ENCODE measurements around the gene ABLIM1.

Gene ABLIM1

GRCh38 chr10:114552050-114552449 is 106.0 kb downstream of the ABLIM1 start:
- Histone ChIP-seq H3K9ac (ENCODE audit: low read depth in 1 of 2, low read length in 2 of 2) (no peak overlapping the region), H3K27ac (ENCODE audit: low read depth, low read length) (no peak overlapping the region), H3K4me3 (ENCODE audit: low read depth in 1 of 2, low read length in 2 of 2) (no peak overlapping the region), H3K4me1 (ENCODE audit: control insufficient read depth in 1 of 2, insufficient read depth in 2 of 2, low read length in 2 of 2) (peaks cover 8 to 20% of the 10 kb centered on the region in 2 donors), H3K36me3 (ENCODE audit: control insufficient read depth in 1 of 2, insufficient read depth in 2 of 2, low read length in 2 of 2) (no peaks in the 10 kb centered on the region), H3K27me3 (ENCODE audit: control insufficient read depth in 1 of 2, insufficient read depth in 2 of 2, low read length in 2 of 2) (no peaks in the 10 kb centered on the region), H3K9me3 (ENCODE audit: control insufficient read depth in 1 of 2, low read length in 2 of 2) (no peaks in the 10 kb centered on the region)

- H3K4me1 ChIP-seq (ENCODE audit: control insufficient read depth in 1 of 2, insufficient read depth in 2 of 2, low read length in 2 of 2) = peaks cover 8 to 20% of the 10 kb centered on the region in 2 donors
- H3K36me3 ChIP-seq (ENCODE audit: control insufficient read depth in 1 of 2, insufficient read depth in 2 of 2, low read length in 2 of 2) = no peaks in the 10 kb centered on the region
- peak overlapping the region; percentile 13 to 20 for H3K4me3 ChIP-seq (ENCODE audit: low read depth in 1 of 2, low read length in 2 of 2)
- no peaks in the 10 kb centered on the region for H3K27me3 ChIP-seq (ENCODE audit: control insufficient read depth in 1 of 2, insufficient read depth in 2 of 2, low read length in 2 of 2)
- no peak overlapping the region for H3K9ac ChIP-seq (ENCODE audit: low read depth in 1 of 2, low read length in 2 of 2)
- H3K27ac ChIP-seq (ENCODE audit: low read depth, low read length) = no peak overlapping the region
- H3K9me3 ChIP-seq (ENCODE audit: control insufficient read depth in 1 of 2, low read length in 2 of 2) = no peaks in the 10 kb centered on the region
These were observed 106.5 kb downstream of the ABLIM1 start for GRCh38 chr10:114551636-114551972.

DNA sequence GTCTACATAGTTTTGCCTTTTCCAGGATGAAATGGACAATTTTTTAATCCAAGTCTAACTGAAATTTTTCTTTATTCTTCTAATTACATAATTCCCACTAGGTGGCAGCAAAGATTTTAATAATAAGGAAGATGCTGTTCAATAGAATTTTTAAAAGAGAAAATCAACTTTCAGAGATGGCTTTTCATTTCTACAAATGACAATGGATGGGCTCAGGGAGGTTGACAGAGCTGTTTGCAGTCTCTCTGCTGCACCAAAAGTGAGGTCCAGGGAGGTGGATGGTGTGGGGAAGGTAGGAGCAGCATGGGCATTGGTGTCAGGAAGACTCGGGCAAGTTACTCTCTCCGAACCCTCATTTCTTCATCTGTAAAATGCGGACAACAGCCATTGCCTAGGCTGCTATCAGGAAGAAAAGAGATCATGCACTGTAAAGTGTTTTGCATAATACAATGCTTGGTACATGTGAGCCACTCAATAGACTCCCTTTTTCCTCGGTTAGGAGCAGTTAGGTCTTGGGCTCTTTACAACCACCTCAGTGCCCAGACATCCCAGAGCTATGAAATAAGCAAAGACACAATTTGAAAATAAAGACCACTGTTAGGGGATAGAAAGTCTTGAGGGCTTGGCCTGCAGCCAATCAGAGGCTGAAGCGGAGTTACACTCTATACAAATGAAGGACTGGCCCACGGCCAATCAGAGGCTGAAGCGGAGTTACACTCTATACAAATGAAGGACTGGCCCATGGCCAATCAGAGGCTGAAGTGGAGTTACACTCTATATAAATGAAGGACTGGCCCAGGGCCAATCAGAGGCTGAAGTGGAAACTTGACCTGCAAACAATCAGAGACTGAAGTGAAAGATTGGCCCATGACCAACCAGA is 107.1 kb downstream of the ABLIM1 start:
- H3K36me3 ChIP-seq (ENCODE audit: control insufficient read depth in 1 of 2, insufficient read depth in 2 of 2, low read length in 2 of 2) = no peaks in the 10 kb centered on the region
- H3K27ac ChIP-seq (ENCODE audit: low read depth, low read length) = no peak overlapping the region
- peaks cover 8 to 20% of the 10 kb centered on the region in 2 donors for H3K4me1 ChIP-seq (ENCODE audit: control insufficient read depth in 1 of 2, insufficient read depth in 2 of 2, low read length in 2 of 2)
- H3K27me3 ChIP-seq (ENCODE audit: control insufficient read depth in 1 of 2, insufficient read depth in 2 of 2, low read length in 2 of 2) = no peaks in the 10 kb centered on the region
- H3K9me3 ChIP-seq (ENCODE audit: control insufficient read depth in 1 of 2, low read length in 2 of 2) = no peaks in the 10 kb centered on the region
- H3K4me3 ChIP-seq (ENCODE audit: low read depth in 1 of 2, low read length in 2 of 2) = peak overlapping the region; percentile 20 to 55
- no peak overlapping the region for H3K9ac ChIP-seq (ENCODE audit: low read depth in 1 of 2, low read length in 2 of 2)

GRCh38 chr10:114548662-114549061 is 109.4 kb downstream of the ABLIM1 start:
- no peak overlapping the region for H3K4me3 ChIP-seq (ENCODE audit: low read depth in 1 of 2, low read length in 2 of 2)
- peaks cover 20 to 22% of the 10 kb centered on the region in 2 donors for H3K4me1 ChIP-seq (ENCODE audit: control insufficient read depth in 1 of 2, insufficient read depth in 2 of 2, low read length in 2 of 2)
- H3K9ac ChIP-seq (ENCODE audit: low read depth in 1 of 2, low read length in 2 of 2) = no peak overlapping the region
- no peak overlapping the region for H3K27ac ChIP-seq (ENCODE audit: low read depth, low read length)
- H3K27me3 ChIP-seq (ENCODE audit: control insufficient read depth in 1 of 2, insufficient read depth in 2 of 2, low read length in 2 of 2) = no peaks in the 10 kb centered on the region
- no peaks in the 10 kb centered on the region for H3K9me3 ChIP-seq (ENCODE audit: control insufficient read depth in 1 of 2, low read length in 2 of 2)
- H3K36me3 ChIP-seq (ENCODE audit: control insufficient read depth in 1 of 2, insufficient read depth in 2 of 2, low read length in 2 of 2) = no peaks in the 10 kb centered on the region

DNA sequence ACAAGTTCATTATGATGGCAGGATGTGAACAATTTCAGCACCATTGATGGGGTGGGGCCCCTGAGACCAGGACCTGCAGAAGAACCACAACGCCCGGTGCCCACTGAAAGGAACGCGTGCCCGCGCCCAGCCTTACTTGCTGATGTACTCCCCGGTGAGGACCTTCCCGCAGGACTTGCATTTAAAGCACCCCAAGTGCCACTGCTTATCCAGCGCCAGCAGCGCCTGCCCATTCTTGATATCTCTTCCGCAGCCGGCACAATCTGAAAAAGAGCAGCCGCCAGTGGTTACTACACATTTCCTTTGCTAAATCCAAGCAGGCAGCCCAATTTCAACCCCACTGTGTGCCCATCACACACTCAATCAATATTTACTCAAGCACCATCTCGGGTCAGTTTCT is 110.6 kb downstream of the ABLIM1 start:
- H3K36me3 ChIP-seq (ENCODE audit: control insufficient read depth in 1 of 2, insufficient read depth in 2 of 2, low read length in 2 of 2) = no peaks in the 10 kb centered on the region
- H3K27ac ChIP-seq (ENCODE audit: low read depth, low read length) = peak overlapping the region; percentile 30
- H3K9ac ChIP-seq (ENCODE audit: low read depth in 1 of 2, low read length in 2 of 2) = no peak overlapping the region
- H3K4me1 ChIP-seq (ENCODE audit: control insufficient read depth in 1 of 2, insufficient read depth in 2 of 2, low read length in 2 of 2) = peaks cover 20 to 24% of the 10 kb centered on the region in 2 donors
- no peaks in the 10 kb centered on the region for H3K9me3 ChIP-seq (ENCODE audit: control insufficient read depth in 1 of 2, low read length in 2 of 2)
- peak overlapping the region in 1 of 2 donors; percentile 19 for H3K4me3 ChIP-seq (ENCODE audit: low read depth in 1 of 2, low read length in 2 of 2)
- H3K27me3 ChIP-seq (ENCODE audit: control insufficient read depth in 1 of 2, insufficient read depth in 2 of 2, low read length in 2 of 2) = no peaks in the 10 kb centered on the region

DNA sequence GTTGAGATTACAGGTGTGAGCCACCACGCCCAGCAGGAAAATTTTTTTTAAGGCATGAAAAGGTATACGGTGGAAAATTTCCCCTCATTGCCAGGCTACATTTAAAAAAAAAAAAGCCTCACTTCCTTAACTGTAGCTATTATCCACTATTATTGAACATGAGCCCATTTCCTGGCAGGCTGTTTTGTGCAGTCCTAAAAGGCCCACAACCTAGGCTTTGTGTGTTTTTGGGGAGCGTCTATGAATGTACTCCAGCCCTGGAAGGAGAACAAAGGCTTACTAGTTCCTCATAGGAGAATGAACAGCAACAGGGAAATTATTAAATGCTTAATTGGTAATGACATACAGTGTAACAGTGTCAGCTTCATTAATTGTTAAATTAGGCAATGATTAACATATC is 111.0 kb downstream of the ABLIM1 start:
- Histone ChIP-seq H3K27me3 (ENCODE audit: control insufficient read depth in 1 of 2, insufficient read depth in 2 of 2, low read length in 2 of 2) (no peaks in the 10 kb centered on the region), H3K9ac (ENCODE audit: low read depth in 1 of 2, low read length in 2 of 2) (no peak overlapping the region)

DNA sequence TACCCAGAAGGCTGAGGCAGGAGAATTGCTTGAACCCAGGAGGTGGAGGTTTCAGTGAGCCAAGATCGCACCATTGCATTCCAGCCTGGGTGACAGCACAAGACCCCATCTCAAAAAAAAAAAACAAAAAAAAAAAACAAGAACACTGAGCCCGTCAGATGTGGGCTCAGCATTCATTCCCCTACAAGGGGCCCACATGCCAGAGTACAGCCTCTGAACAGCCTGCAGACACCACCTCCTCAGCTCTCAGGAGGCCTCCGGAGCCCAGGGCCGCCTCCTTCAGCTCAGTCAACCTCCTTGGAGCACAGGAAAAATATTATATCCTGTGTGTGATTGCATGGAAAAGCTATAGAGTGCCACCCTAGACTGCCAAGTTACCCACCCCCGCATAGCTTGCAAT is 112.3 kb downstream of the ABLIM1 start:
- H3K27ac ChIP-seq (ENCODE audit: low read depth, low read length) = no peak overlapping the region
- H3K36me3 ChIP-seq (ENCODE audit: control insufficient read depth in 1 of 2, insufficient read depth in 2 of 2, low read length in 2 of 2) = no peaks in the 10 kb centered on the region
- no peak overlapping the region for H3K4me3 ChIP-seq (ENCODE audit: low read depth in 1 of 2, low read length in 2 of 2)
- no peaks in the 10 kb centered on the region for H3K27me3 ChIP-seq (ENCODE audit: control insufficient read depth in 1 of 2, insufficient read depth in 2 of 2, low read length in 2 of 2)
- peaks cover 17 to 26% of the 10 kb centered on the region in 2 donors for H3K4me1 ChIP-seq (ENCODE audit: control insufficient read depth in 1 of 2, insufficient read depth in 2 of 2, low read length in 2 of 2)
- no peak overlapping the region for H3K9ac ChIP-seq (ENCODE audit: low read depth in 1 of 2, low read length in 2 of 2)
- H3K9me3 ChIP-seq (ENCODE audit: control insufficient read depth in 1 of 2, low read length in 2 of 2) = no peaks in the 10 kb centered on the region

More for the DNA sequence above, 111.0 kb downstream of the ABLIM1 start:
- Histone ChIP-seq H3K36me3 (ENCODE audit: control insufficient read depth in 1 of 2, insufficient read depth in 2 of 2, low read length in 2 of 2) (no peaks in the 10 kb centered on the region), H3K27ac (ENCODE audit: low read depth, low read length) (peak overlapping the region; percentile 30), H3K9me3 (ENCODE audit: control insufficient read depth in 1 of 2, low read length in 2 of 2) (no peaks in the 10 kb centered on the region), H3K4me1 (ENCODE audit: control insufficient read depth in 1 of 2, insufficient read depth in 2 of 2, low read length in 2 of 2) (peaks cover 19 to 24% of the 10 kb centered on the region in 2 donors), H3K4me3 (ENCODE audit: low read depth in 1 of 2, low read length in 2 of 2) (peak overlapping the region in 1 of 2 donors; percentile 19)

GRCh38 chr10:114545071-114545470 is 113.0 kb downstream of the ABLIM1 start:
- Histone ChIP-seq H3K27me3 (ENCODE audit: control insufficient read depth in 1 of 2, insufficient read depth in 2 of 2, low read length in 2 of 2) (no peaks in the 10 kb centered on the region), H3K9ac (ENCODE audit: low read depth in 1 of 2, low read length in 2 of 2) (no peak overlapping the region), H3K4me1 (ENCODE audit: control insufficient read depth in 1 of 2, insufficient read depth in 2 of 2, low read length in 2 of 2) (peaks cover 21 to 26% of the 10 kb centered on the region in 2 donors), H3K27ac (ENCODE audit: low read depth, low read length) (no peak overlapping the region), H3K9me3 (ENCODE audit: control insufficient read depth in 1 of 2, low read length in 2 of 2) (no peaks in the 10 kb centered on the region), H3K4me3 (ENCODE audit: low read depth in 1 of 2, low read length in 2 of 2) (no peak overlapping the region), H3K36me3 (ENCODE audit: control insufficient read depth in 1 of 2, insufficient read depth in 2 of 2, low read length in 2 of 2) (no peaks in the 10 kb centered on the region)

DNA sequence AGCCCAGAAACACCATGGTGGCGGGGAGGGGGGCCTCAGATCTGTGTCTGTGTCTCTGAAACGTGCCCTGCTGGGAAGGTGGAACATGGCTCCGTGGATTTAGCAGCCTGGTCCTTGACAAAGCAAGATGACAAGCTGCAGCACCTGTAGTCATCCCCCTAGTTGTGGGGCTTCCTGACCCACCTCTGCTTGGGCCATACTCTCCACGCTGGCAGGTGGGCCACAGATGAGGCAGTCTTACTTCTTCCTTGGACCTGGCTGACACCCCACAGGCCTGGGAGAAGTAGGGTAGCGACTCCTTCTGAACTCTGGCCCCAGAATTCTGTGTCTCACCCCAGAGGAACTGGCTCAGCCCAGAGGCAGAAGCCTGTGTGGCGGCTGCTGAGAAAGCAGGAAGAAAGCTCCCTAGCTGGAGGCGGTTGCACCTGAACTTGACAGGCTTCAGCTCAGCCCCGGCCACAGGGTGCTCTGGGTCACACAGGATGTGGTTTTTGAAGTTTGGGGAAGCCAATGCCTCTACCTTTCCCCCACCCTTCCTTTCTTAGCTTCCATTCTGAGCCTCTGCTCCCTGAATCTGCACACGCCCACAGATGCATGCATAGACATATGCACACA is 113.9 kb downstream of the ABLIM1 start:
- Histone ChIP-seq H3K9me3 (ENCODE audit: control insufficient read depth in 1 of 2, low read length in 2 of 2) (no peaks in the 10 kb centered on the region), H3K36me3 (ENCODE audit: control insufficient read depth in 1 of 2, insufficient read depth in 2 of 2, low read length in 2 of 2) (no peaks in the 10 kb centered on the region), H3K27me3 (ENCODE audit: control insufficient read depth in 1 of 2, insufficient read depth in 2 of 2, low read length in 2 of 2) (no peaks in the 10 kb centered on the region), H3K4me3 (ENCODE audit: low read depth in 1 of 2, low read length in 2 of 2) (no peak overlapping the region), H3K4me1 (ENCODE audit: control insufficient read depth in 1 of 2, insufficient read depth in 2 of 2, low read length in 2 of 2) (peaks cover 21 to 29% of the 10 kb centered on the region in 2 donors), H3K27ac (ENCODE audit: low read depth, low read length) (no peak overlapping the region), H3K9ac (ENCODE audit: low read depth in 1 of 2, low read length in 2 of 2) (no peak overlapping the region)

DNA sequence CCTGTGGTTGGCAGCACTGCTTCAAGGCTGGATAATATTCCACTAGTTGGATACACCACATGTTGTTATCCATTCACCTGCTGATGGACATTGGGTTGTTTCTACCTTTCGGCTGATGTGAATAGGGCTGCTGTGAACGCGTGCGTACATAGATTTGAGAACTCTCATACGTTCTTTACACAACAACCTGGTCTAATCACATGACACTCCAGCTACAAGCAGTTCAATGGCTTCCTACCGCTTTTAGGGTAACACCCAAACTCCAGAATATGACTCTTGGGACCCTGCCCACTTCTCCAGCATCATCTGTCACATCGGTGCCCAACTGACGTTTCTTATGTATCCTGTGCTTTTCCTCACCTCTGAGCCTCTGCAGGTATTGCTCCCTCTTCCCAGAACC is 114.6 kb downstream of the ABLIM1 start:
- Histone ChIP-seq H3K9ac (ENCODE audit: low read depth in 1 of 2, low read length in 2 of 2) (no peak overlapping the region), H3K4me1 (ENCODE audit: control insufficient read depth in 1 of 2, insufficient read depth in 2 of 2, low read length in 2 of 2) (peaks cover 24 to 30% of the 10 kb centered on the region in 2 donors), H3K9me3 (ENCODE audit: control insufficient read depth in 1 of 2, low read length in 2 of 2) (no peaks in the 10 kb centered on the region), H3K4me3 (ENCODE audit: low read depth in 1 of 2, low read length in 2 of 2) (no peak overlapping the region), H3K36me3 (ENCODE audit: control insufficient read depth in 1 of 2, insufficient read depth in 2 of 2, low read length in 2 of 2) (no peaks in the 10 kb centered on the region), H3K27ac (ENCODE audit: low read depth, low read length) (no peak overlapping the region), H3K27me3 (ENCODE audit: control insufficient read depth in 1 of 2, insufficient read depth in 2 of 2, low read length in 2 of 2) (no peaks in the 10 kb centered on the region)
